Peyer's patch (tissue), 4 donors: ENCODE measurements around the gene F11R.

Experiments used
- CTCF ChIP-seq, 6 experiments: fragments of 450-650 bp in 4 of 6; fragments of 200-600 bp in 2 of 6; sonication (generic) in 1 of 6; IDR thresholded peaks; one replicate each; pipeline ENCODE4 v1.5.1; 2017 to 2019; ENCODE audit warnings: antibody characterized with exemption in 6 of 6, mild to moderate bottlenecking in 3 of 6, moderate library complexity in 1 of 6
- POLR2A ChIP-seq, 2 donors: fragments of 450-650 bp; IDR thresholded peaks; one replicate each; pipeline ENCODE4 v1.5.1; 2017; ENCODE audit warnings: antibody characterized with exemption in 2 of 2, mild to moderate bottlenecking in 2 of 2, moderate library complexity in 2 of 2

GRCh38 chr1:160981584-160982411 is 39.2 kb downstream of the F11R start:
- no peak for TF ChIP-seq CTCF (IDR thresholded peaks at IDR 0.05)
- TF ChIP-seq POLR2A (IDR thresholded peaks at IDR 0.05), result no peak
